HG03558 (cell line): ENCODE results near the gene CLPTM1L.

Experiments used
- ATAC-seq: cut with Tn5 transposase; IDR thresholded peaks from one replicate; pipeline ENCODE4 v1.9.1; 2021; ENCODE audit warnings: moderate number of reproducible peaks; ENCODE audit not compliant: unreplicated experiment; ENCODE audit errors: extremely low read depth

CLPTM1L gene

DNA sequence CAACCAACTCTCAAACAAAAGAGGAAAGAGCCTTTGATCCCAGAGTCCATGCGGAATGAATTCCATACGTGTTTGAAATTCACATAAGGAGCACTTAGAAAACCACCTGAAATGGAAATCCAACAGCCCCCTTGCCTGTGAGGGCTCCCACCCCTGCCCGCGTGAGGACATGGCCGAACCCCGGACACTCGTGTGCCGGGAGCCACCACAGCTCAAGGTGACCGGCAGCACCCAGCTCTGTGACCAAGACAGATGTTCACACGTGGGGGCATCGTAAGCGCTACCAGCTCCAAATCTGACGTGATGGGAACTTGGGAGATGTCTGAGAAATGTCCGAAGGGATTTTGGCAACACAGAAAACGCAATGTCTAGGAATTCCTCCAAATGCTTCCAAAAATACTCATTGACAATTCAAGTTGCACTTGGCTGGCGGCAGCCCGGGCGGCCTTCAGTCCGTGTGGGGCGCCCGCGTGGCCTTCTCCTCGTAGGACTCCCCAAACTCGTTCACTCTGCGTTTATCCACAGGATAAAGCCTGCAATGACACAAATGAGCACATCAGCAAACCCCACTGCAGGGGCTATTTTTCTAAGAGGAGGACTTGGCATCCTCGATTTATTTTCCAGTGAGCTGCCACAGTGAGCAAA, 26.9 kb downstream of the CLPTM1L start:
- ATAC-seq = no peak

DNA sequence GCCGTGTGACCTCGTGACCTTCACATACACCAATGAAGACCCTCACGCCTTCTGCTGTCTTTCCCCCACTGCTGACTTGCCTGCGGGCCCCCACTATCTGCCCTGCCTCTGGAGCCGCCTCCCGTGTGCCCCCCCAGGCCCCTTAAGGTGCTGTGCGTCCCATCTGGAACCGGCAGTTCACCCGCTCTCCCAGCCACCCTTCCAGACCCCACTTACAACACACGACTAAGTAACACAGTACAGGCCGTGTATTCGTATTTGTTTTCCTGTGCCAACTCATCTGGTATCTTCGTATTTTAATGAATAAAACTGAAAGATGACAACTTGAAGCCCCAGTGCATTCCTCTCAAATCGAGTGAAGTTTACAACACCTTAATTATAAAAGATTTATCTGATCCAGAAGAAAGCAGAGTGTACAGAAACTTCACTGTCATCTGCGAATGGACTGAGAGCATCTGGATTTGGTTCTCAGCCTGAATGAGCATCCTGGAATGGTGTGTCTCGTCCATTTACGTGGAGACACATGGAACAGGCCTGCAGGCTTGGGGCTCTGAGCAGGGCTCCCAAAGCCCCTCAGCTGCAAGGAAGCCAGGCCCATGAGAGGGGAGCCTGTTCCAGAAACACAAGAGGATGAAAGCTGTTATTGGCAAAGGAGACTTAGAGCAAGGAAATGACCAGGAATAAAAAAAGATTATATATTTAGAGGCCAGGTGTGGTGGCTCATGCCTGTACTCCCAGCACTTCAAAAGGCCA, 28.1 kb downstream of the CLPTM1L start:
- no peak for ATAC-seq

DNA sequence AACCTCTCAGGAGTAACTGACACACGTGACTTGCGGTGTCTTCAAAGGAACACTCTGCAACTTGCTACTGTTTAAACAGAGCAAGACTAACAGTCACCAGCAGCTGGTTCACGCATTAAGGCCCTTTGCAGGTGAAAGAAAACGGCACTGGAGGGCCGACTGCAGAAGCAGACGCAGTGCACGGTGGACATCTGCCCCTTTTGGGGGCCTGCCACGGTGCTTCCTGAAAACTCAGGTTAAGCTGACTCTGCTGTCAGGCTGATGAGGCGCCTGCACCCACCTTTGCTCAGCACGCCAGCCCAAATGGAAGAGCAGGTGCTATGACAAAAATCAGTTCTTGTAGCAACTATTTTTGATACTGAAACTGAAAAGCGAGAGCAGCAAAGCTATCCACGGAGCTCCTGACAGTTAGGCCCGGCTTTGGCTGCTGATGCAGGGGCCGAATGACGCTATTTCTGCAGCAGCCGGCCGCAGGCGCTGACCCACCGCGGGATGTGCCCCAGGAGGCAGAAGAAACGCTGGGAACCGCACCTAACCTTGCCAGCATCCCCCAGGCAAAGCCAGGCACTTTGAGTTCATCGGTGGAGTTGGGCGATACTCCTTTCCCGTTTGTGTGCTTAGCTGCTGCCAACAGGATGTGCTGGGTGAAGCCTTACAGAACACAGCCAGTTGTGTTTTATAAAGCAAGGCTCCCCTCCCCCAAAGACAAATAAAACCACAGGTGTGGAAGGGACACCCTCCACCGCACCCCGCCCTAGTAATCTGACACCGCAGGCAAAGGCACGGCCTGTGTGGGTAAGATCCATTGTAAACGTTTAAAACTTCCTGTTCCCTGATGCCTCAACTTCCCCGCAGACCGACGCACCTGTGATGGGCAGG, 29.0 kb downstream of the CLPTM1L start:
- ATAC-seq = peak; percentile 26

DNA sequence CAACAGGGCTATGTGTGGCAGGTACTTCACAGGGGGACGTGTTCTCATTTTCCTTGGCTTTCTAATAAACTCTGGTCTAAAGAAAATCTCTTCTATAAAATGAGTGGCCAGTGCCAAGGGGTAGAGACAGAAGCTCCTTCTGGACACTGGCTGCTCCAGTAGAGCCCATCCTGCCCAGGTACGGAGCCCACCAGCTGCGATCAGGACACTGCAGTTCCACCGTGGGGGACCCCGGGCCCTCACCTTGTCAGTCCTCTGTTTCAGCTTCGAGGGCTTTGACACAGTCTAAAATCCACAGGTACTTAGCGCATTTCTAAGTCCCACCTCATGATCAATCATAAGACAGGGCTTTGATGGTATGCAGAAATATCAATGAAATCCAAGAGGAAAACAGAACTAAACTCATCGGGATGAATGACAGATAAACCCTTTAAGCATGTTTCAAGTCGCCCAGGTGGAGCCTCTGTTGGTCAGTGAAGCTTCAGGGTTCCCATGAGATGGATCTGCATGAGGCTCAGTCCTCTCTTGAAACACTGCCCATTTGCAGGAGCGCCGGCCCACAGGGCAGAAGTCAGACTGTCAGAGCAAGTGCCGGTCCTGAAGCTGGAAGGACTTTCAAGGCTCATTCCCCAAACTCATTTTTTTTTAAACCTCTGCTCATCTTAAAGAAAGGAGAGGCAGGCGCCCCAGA, 29.7 kb downstream of the CLPTM1L start:
- no peak for ATAC-seq

DNA sequence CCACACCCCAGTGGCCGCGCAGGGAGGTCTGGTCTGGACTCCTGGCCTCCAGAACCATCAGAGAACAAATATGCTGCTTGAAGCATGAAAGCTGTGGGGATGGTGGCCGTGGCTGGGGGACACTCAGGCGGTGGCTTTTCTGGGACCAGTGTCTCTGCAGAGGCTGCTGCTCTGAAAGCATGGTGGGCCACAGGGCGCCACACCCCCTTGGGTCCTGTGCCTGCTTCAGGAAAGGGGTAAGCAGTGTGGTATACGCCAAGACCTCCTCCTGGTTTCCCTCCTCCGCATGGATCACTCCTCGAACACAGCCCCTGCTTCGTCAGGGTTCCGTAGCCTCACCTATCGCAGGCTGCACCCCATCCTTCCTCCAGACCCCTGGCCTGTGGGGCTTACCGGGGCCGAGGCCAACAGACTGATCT, 30.3 kb downstream of the CLPTM1L start:
- no peak for ATAC-seq

DNA sequence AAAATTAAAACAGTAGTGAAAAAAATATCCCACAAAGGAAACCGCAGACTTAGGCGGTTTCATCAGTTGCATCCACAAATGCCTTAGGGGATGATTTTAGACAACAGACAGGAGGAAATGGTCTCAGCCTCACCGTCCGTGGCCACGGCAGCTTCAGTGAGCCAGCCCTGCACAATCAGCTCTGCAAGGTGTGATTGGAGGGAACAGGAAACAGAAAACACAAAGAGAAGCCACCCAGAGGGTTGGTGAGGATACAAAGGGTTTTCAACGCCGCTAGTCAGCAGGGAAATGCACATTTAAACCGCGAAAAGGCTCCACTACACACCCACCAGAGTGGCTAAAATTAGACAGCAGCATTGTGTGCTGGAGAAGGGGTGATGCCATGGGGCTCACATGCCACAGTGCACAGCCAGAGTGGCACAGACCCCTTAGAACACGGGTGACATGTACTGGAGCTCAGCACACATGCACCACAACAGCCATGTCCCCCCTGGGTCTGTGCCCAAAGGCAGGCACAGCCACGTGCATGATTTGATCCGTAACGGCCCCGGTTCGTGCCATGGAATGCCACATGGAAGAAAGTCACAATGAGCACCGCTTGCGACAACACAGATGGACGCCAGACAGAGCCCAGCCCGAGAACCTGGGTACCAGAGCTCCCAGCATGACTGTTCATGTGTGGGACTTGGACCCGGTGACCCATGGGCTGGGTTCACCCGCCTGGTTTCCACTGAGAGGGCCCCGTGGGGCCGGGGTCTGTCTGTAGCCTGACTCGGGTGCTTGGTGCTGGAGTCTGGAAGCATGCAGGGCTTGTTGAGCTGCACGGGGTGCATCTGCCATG, 31.7 kb downstream of the CLPTM1L start:
- peak; percentile 54 for ATAC-seq

DNA sequence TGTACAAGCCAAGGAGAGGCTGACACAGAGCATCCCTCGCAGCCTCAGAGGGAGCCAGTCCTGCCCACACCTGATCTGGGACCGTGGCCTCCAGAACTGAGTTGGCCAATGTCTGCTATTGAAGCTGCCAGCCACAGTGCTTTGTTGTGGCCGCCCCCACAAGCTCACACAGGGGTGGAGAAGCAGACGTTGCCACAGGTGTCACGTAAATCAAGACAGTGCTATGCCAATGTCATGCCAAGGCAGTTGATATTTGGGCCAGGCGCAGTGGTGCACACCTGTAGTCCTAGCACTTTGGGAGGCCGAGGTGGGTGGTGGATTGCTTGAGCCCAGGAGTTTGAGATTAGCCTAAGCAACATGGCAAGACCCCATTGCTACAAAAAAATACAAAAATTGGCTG, 32.7 kb downstream of the CLPTM1L start:
- ATAC-seq = no peak

DNA sequence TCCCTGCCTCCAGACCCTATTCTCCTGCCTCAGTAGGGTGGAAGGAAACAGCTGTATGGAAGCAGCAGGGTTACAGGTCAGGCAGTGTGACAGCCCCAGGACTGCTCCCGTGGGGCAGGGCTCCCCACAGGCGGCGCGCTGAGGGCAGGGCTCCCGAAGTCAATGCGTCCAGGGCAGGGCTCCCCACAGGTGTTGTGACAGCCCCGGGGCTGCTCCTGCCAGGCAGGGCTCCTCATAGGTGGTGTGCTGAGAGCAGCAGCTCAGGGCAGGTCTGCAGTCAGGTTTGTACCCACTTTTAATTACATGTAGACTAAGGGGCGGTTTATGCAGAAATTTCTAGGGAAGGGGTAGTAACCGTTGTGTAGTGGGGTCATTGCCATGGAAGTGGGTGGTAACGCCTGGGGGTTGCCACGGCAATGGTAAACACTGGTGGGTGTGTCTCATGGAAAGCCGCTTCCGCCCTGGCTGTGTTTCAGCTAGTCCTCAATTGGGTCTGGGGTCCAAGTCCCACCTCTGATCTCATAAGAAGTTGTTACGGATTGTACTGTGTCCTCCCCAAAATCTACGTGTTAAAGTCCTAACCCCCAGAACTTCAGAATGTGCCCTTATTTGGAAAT, 33.4 kb downstream of the CLPTM1L start:
- no peak for ATAC-seq

DNA sequence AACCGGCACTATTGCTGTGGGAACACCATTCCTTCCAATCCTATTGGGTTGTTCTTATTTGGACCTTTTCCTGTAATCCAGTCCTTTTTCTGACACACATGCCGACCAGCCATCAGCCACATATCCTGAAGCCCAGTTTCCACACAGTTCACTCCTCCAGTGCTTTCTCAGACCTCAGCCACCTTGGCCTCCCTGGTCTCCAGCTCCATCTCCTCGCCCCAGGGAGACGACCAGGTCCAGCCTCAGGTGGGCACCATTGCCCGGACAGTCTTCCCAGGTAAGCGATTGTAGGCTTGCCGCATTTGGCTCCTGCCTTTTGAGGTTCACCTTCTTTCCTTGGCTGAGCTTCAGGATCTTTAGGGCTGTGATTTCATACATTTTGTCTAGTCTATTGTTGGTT, 34.8 kb downstream of the CLPTM1L start:
- ATAC-seq = no peak

DNA sequence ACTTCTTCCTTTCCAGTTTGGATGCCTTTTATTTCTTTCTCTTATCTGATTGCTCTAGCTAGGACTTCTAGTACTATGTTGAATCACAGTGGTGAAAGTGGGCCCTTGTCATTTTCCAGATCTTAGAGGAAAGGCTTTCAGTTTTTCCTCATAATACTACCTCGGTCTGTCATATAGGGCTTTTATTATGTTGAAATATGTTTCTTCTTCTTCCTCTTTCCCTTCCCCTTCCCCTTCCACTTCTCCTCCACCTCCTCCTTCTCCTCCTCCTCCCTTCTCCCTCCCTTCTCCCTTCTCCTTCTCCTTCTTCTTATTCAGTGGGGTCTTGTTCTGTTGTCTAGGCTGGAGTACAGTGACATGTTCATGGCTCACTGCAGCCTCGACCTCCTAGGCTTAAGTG, 40.9 kb downstream of the CLPTM1L start:
- no peak for ATAC-seq

DNA sequence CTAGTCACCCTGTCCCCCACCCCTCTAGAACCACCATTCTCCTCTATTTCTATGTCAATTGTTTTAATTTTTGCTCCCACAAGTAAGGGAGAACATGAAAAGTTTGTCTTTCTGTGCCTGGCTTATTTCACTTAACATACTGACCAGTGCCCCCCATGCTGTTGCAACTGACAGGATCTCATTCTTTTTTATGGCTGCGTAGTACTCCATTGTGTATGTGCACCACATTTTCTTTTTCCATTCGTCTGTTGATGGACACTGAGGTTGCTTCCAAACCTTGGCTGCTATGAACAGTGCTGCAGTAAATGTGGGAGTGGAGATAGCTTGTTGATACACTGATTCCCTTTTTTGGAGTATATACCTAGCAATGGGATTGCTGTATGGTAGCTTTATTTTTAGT, 42.6 kb downstream of the CLPTM1L start:
- ATAC-seq = no peak

DNA sequence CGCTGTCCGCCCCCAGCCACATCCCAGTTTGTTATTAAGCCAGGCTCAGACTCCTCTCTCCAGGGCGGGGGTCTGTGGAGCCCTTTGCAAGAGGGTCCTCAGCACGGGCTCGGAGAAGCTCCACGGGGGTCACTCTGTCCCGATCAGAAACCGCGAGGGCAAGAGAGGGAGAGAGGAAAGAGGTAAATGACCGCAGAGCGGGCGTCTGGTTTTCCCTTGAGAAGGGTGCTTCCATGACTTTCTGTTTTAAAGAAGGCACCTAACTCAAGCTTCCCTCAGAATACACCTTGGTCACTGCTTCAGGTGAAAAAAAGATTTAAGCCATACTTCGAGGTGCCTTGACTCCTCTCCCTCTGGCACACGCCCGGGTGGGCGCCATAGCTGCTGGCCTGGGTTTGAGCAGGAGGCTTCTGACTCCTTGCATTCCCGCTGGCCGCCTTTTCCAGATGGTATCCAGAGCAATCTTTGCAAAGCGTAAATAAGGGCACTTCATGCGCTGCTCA, 44.3 kb downstream of the CLPTM1L start:
- ATAC-seq = no peak

DNA sequence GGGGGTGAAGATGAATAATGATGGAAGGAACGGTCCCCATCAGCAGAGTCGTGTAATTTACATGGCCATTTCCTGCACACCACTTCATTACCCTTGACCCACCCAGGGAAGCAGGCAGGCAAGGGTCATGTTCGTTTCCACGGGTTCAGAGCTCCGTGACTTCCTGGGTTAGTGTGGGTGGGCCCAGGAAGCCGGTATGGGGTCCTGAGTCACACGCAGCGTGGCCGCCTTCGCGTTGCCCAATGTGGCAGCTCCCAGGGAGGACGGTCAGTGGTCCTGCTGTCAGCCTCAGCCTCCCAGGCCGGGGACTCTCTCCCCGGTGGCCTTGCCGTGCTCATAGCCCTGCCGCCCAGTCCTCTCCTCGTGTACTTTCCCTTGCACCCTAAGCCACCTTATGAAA, 44.9 kb downstream of the CLPTM1L start:
- no peak for ATAC-seq

DNA sequence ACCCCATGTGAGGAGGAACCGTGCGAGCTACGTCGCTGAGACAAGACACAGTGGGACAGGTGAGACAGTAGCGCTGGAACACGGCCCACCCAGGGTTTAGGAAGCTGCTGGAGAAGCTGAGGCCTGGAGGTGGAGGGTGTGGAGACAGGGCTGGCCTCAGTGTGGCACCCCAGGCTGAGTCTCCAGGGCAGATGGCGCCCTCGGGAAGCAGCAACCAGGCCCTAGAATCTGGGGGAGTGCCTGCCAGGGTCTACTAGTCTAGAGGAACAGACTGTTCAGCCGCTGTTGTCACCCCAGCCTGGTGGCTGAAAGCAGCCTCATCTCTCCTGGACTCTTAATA, 45.4 kb downstream of the CLPTM1L start:
- no peak for ATAC-seq

DNA sequence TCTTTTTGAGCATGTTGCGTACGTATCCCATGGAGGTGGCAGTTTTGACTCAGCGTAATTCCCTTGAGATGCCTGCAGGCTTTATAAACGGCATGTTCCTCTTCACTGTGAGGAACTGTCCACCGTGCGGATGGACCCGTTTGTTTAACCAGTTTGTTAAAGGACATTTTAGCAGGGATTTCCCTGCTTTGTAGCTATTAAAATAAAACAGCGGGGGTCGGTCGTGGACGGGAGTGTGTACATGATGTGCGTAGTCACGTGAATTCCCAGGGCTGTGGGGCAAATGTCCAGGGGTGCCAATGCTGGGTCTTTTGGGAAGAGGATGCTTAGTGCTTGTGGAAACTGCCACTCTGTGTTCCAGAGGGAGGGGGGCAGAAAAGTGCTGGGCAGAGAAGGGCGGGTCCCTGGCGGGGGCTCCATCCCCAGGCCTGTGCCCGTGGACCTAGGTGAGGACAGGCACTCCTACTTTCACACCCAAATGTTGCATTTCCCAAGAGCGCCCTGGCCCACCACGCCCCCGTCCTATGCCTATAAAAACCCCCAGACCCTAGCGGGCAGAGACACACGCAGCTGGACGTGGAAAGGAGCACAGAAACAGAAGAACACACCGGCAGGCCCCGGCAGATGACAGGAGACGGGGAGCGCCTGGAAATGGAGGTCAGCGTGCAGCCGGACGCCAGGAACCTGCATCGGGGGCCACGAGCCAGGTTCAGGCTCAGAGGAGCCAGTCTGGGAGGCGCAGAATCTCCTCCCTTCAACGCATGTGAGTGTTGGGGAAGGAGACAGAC, 46.0 kb downstream of the CLPTM1L start:
- ATAC-seq = no peak

DNA sequence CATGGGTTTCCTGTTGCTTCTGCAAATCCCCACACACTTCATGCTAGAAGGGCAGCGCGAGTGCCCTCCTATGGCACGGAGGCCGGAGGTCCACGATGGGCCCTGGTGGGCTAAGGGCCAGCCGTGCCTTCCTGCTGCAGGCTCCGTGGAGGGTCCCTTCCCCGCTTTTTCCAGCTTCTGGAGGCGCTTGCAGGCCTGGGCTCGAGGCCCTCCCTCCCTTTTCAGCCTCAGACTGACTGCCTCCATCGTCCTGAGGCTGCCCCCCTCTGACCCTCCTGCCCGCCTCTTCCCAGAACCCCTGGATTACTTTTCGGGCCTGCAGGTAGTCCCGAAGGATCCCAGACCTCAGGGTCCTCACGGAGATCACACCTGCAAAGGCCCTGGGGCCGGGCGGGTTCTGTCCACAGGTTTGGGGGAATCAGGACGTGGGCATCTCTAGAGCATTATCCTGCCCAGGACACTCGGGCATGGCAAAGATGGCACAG, 46.8 kb downstream of the CLPTM1L start:
- ATAC-seq = no peak

DNA sequence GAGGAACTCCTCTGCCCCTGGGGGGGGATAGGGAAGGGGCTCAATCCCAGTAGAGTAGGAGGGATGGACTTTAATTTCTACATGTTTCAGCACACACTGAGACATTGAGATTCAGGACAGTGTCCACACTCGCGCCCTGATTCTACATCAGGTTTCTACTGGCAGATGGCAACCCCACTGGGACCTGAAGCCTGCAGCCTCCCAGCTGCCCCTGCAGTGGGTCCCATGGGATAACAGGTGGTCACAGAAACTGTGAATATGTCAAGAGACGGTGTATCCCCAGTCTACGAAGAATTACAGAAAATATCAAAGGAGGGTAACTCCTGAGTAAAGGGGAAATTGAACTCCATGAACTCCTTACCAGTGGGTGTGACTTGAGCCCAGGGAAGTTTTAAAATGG, 47.7 kb downstream of the CLPTM1L start:
- ATAC-seq = no peak

DNA sequence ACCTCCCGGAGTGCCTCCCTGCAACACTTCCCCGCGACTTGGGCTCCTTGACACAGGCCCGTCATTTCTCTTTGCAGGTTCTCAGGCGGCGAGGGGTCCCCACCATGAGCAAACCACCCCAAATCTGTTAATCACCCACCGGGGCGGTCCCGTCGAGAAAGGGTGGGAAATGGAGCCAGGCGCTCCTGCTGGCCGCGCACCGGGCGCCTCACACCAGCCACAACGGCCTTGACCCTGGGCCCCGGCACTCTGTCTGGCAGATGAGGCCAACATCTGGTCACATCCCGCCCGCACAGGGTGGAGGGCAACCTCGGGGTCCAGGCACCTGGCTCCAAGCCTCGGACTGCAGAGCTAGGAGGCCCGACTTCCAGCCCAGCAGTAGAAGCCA, 49.3 kb downstream of the CLPTM1L start:
- no peak for ATAC-seq
